Measurements from ENCODE around the gene DSEL. TPM values are rescaled to one million over a fixed set of nuclear protein-coding genes. Genes with fewer than 3 reads are reported as not detected.

DSEL gene
- total and polyA plus RNA-seq, 12 donors, result 0.73 to 3.2 (median 2.1) TPM

DNA sequence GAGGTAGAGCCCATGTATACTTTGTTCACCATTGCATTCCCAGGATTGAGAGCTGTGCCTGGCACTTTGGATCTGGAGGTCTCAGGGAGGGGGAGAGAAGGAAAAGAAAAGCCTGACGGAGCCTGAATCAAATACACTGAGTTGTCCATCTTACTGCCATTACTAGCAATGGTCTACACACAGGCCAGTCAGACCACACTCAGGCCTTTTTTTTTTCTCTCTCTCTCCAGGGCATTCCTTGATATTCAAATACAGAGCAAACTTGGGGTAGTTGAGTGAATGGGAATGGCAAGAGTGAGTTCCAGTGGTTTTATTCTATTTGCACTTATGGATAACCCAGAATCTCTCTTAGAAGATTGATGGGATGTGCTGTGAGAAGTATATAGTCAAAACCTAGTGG, 11.8 kb downstream of the DSEL start:
- H3K9me3 ChIP-seq, result no peaks in the 10 kb centered on the region
- no peak for DNase-seq
- no peak for ATAC-seq
- H3K4me3 ChIP-seq, result no peak overlapping the region
- H3K27ac ChIP-seq, result no peak overlapping the region
- H3K36me3 ChIP-seq, result no peaks in the 10 kb centered on the region
- 82 to 89% methylated on average over 1 of the region's 1 CpG for WGBS, 2 donors
- no peaks in the 10 kb centered on the region for H3K27me3 ChIP-seq
- no peaks in the 10 kb centered on the region for H3K4me1 ChIP-seq
- TF ChIP-seq, protein P1, sequence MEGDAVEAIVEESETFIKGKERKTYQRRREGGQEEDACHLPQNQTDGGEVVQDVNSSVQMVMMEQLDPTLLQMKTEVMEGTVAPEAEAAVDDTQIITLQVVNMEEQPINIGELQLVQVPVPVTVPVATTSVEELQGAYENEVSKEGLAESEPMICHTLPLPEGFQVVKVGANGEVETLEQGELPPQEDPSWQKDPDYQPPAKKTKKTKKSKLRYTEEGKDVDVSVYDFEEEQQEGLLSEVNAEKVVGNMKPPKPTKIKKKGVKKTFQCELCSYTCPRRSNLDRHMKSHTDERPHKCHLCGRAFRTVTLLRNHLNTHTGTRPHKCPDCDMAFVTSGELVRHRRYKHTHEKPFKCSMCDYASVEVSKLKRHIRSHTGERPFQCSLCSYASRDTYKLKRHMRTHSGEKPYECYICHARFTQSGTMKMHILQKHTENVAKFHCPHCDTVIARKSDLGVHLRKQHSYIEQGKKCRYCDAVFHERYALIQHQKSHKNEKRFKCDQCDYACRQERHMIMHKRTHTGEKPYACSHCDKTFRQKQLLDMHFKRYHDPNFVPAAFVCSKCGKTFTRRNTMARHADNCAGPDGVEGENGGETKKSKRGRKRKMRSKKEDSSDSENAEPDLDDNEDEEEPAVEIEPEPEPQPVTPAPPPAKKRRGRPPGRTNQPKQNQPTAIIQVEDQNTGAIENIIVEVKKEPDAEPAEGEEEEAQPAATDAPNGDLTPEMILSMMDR (IDR thresholded peaks at IDR 0.05), result no peak
- intact Hi-C loops (cut with DNase I), result no loop called here

DNA sequence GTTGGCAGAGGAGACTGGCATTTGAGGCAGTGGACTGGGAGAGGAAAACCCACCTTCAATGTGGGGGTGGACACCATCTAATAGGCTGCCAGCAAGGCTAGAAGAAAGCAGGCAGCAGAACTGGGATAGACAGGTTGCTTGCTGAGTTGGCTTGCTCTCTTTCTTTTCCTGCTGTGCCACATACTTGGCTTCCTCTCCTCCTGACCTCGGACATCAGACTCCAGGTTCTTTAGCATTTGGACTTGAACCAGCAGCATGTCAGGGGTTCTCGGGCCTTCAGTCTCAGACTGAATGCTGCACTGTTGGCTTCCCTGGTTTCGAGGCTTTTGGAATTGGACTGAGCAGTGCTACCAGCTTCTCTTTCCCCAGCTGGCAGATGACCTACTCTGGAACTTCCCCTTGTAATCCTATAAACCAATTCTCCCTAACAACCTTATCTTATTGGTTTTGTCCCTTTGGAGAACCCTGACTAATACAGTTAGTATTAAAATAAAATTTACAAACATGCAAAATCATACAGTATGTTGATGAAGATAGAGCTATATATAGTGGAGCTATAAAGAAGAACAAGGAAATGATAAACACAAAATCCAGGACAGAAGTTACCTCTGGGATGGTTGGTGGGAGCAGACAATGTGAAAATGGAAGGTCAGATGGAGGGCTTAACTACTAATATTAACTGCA, 15.9 kb downstream of the DSEL start:
- intact Hi-C loops (cut with DNase I), result no loop called here
- WGBS, 2 donors, result 69 to 77% methylated on average over 3 of the region's 3 CpGs
- DNase-seq (no peak), ATAC-seq (no peak)
- Histone ChIP-seq H3K4me1 (no peaks in the 10 kb centered on the region), H3K4me3 (no peak overlapping the region), H3K36me3 (no peaks in the 10 kb centered on the region), H3K27me3 (no peaks in the 10 kb centered on the region), H3K27ac (no peak overlapping the region), H3K9me3 (peaks cover 0 to 5% (median 0%) of the 10 kb centered on the region in 11 donors)
- TF ChIP-seq, protein P1 (IDR thresholded peaks at IDR 0.05), result no peak

DNA sequence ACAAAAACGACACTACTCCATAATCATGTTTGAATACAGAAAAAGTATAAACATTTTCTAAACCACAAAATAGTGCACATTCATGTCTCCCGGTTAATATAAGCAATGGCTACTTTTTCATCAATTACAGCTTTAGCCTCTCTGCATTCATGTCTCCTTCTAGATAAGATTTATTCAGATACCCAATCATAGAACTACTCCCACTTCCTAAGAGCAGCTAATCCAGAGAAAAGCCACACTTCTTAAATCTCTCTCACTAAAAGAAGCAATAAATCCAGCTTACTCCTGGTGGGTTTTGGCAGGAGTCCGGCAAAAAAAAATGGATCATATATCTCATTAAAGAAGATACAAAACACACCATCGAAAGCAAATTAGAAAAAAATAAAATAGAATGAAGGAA, 20.1 kb downstream of the DSEL start:
- H3K36me3 ChIP-seq, result no peaks in the 10 kb centered on the region
- 61 to 68% methylated on average over 4 of the region's 4 CpGs for WGBS, 2 donors
- H3K27me3 ChIP-seq, result no peaks in the 10 kb centered on the region
- DNase-seq, result no peak
- TF ChIP-seq, protein P1 (IDR thresholded peaks at IDR 0.05), result no peak
- H3K27ac ChIP-seq, result no peak overlapping the region
- no peaks in the 10 kb centered on the region for H3K4me1 ChIP-seq
- intact Hi-C loops (cut with DNase I), result no loop called here
- ATAC-seq, result no peak
- H3K4me3 ChIP-seq, result no peak overlapping the region
- peaks cover 0 to 5% (median 0%) of the 10 kb centered on the region in 11 donors for H3K9me3 ChIP-seq

DNA sequence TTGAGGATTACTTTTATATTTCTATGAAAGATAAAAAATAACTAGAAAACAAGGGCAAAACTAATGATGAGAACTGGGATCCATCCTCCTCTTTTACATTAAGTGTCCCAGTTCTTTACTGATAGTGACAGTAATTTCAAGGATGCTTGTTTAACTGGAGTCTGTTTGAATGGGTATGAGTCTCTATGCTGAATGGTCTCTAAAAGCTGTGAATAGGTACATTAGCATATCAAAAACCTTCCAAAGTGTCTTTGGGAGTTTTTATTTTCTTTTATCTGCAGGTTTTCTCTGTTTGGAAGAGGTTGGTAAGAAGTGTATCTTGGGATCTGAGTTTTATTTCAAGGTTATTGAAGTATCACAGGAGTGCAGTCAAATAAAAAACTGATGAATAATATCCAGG, 30.0 kb downstream of the DSEL start:
- Histone ChIP-seq H3K36me3 (no peaks in the 10 kb centered on the region), H3K4me3 (no peak overlapping the region), H3K9me3 (no peaks in the 10 kb centered on the region), H3K27ac (no peak overlapping the region), H3K27me3 (no peaks in the 10 kb centered on the region), H3K4me1 (no peaks in the 10 kb centered on the region)
- TF ChIP-seq, protein P1 (IDR thresholded peaks at IDR 0.05), result no peak
- DNase-seq, result no peak
- ATAC-seq, result no peak
- intact Hi-C loops (cut with DNase I), result loop anchor here in 1 of 10 donors (10.0 kb wide), 1 partner anchor 918 kb away; no protein-coding TSS in a partner anchor

Data from heart right ventricle (tissue), 16 donors.